Measurements from ENCODE around the gene PLCH1.

DNA sequence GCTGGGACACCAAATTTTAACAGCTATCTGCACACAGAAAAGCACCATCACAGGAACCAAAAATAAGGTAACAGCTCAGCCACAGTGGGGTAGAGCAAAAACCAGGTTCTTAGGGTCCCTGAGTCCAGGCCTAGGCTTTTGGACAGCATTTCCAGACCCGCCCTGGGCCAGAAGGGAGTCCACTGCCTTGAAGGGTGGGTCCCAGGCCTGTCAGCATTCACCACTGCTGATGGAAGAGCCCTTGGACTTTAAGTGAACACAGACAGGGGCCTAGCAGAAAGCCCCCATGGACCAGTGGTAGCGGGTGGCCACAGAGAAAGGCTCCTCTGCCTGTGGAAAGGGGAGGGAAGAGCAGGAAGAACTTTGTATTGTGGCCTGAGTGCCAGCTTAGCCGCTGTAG, 56.4 kb downstream of the PLCH1 start:
- no peak for TF ChIP-seq POLR2A (IDR thresholded peaks at IDR 0.05; ENCODE audit: low read depth, low read length)
- TF ChIP-seq POLR2AphosphoS5 (IDR thresholded peaks at IDR 0.05; ENCODE audit: low read depth, low read length), result no peak
- no peak for TF ChIP-seq SPI1 (IDR thresholded peaks at IDR 0.05; ENCODE audit: low read depth, low read length)
- no peak for TF ChIP-seq TAF1 (IDR thresholded peaks at IDR 0.05; ENCODE audit: low read depth, low read length)

All from GM12891 (cell line).